ENCODE measurements around the gene UBE2D1.

Gene UBE2D1

DNA sequence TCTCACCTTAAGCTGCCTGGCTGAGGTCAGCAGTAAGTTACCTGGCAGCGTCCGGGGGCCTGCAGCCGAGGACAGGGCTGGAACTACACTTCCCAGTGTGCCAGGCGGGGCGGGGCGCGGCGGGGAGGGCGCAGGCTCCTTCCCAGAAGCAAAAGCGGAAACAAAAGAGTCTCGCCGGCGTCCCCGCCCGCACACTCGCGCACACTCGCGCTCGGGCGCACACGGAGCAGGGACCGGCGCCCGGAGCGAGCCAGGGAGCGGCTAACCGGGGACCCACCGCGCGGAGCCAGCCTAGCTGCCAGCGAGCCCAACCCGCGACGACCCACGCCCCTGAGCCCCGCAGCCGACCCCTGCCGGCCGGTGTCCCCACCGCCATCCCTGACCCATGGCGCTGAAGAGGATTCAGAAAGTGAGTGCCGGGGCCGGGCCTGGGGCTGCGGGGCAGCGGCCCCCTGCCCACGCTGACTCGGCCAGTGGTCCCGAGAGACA, at the start of gene UBE2D1:
UBE2D1 (plus strand) TSS at position 190 of the 489 bp plus-strand sequence; CDS start at position 386, 196 bp downstream.
- peak; percentile 91 for DNase-seq

- DNase-seq: peak; percentile 25
Measured at GRCh38 chr10:58291538-58292174, 43.1 kb upstream of the UBE2D1 start.

- no peak for DNase-seq
Measured at GRCh38 chr10:58293989-58294388, 40.8 kb upstream of the UBE2D1 start.

GRCh38 chr10:58299580-58299979, 35.2 kb upstream of the UBE2D1 start:
- DNase-seq: peak; percentile 69

DNA sequence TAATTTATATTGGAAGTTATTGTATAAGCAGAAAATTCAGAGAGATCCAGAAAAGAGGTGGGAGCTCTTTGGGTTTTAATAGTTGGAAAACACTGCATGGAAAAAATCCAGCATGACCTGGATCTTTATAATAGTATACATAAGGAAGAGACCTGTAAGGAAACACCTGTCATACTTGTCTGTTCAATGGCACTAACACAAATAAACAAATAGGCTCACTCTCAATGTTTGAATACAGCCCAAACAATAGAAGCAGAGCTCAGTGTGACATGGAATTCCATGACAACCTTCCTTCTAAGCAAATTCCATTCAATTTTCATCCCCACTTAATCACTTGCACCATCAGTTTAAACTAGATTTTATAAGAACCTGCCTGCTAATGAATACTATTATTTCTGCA, 34.1 kb upstream of the UBE2D1 start:
- DNase-seq: no peak

DNA sequence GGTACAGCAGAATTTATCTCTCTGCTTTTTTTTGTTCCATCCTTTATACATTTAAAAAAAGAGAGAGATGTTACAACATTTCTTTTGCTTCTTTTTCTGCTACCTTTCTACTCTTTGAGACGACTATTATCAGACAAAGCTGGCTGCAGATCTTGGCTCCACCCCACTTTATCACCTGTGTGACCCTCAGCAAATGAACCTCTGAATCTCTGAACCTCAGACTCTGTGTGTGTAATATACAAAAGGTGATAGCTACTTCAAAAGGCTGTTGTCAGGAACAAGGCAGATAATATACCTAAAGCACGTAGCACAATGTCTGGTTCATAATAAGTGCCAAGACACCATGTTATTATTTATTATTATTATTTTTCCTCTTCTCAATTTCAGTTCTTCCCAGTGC, 32.6 kb upstream of the UBE2D1 start:
- DNase-seq: no peak

GRCh38 chr10:58304099-58304633, 30.6 kb upstream of the UBE2D1 start:
- no peak for DNase-seq

DNA sequence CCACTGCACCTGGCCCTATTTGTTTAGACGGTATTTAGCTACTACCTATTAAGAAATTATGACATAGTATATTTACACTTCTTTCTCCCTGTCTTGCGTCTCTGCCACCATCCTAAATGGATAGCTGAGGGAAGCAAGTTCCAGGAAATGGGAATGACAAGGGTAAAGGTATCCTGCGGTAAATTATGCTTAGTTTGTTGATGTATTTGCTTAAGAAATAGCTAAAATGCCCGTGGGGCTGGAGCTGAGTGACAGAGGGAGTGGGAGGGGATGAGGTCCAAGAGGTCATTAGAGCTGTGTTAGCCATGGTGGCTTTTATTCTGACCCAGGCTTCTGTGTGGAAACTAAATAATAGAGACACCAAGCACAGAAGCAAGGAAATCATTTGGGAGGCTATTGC, 29.0 kb upstream of the UBE2D1 start:
- DNase-seq: no peak

DNA sequence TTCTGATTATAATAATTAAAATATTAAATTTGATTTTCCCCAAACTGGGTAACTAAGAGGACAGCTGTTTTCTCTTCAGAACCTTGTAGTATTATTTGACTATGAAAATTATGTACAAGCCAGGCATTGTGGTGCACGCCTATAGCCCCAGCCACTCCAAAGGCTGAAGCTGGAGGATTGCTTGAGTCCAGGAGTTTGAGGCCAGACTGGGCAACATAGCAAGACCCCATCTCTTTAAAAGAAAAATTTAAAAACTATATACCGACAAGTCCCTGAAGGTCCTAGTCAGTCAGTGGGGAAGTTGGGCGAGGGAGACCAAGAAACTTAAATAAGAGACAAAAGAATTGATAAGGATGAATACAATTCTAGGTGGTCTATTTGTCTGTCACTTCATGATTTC, 27.1 kb upstream of the UBE2D1 start:
- DNase-seq: no peak

DNA sequence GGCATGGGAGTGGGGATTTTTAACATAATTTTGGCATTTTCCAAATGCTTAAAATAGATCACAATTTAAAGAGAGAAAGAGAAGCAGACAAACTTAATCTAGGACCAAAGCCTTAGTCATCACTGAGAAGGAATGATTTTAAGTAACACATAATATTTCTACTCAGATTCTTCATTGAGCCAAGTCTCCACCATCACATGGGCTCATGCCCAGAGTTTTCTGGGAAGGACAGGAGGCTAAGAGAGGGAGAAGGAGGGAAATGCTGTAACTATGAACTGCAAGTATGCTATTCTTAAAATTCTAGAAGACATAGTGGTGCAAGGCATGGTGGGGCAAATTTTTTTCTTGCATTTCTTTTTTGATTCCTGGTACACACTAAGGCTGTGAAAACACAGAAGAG, 23.8 kb upstream of the UBE2D1 start:
- DNase-seq: no peak

DNA sequence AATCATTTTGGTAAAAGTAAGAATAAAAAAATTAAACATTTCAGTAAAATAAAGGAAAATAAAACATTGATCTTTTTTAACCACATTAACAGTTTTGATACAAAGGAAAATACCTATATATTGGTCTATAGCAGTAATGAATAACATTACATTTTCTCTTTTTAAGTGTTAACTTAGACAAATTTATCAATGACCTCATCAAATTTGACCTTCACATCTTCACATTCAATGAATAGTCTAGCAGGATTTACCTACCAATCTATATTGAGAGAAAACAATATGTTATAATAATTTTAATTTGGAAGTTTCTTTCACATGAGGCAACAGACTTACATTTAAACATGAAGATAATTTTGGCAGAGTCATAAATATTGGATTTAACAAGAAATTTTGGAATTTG, 17.9 kb upstream of the UBE2D1 start:
- DNase-seq: no peak

- no peak for DNase-seq
Measured at GRCh38 chr10:58318346-58318745, 16.5 kb upstream of the UBE2D1 start.

GRCh38 chr10:58319599-58319998, 15.2 kb upstream of the UBE2D1 start:
- no peak for DNase-seq

DNA sequence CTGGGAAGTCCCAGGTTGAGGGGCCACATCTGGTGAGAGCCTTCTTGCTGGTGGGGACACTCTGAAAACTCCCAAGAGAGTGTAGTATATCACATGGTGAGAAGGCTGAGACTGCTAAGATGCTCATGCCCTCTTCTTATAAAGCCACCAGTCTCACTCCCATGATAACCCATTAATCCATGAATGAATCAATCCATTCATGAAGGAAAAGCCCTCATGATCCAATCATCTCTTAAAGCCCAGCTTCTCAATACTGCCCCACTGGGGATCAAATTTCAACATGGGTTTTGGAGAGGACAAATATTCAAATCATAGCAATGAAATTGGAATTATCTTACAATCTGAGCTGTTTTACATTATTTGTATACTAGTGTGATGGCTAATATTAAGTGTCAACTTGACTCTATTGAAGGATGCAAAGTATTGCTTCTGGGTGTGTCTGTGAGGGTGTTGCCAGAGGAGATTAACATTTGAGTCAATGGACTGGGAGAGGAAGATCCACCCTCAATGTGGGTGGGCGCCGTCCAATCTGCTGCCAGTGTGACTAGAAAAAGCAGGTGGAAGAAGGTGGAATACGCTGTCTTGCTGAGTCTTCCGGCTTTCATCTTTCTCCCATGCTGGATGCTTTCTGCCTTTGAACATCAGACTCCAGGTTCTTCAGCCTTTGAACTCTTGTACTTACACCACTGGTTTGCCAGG, 14.3 kb upstream of the UBE2D1 start:
- DNase-seq: no peak

DNA sequence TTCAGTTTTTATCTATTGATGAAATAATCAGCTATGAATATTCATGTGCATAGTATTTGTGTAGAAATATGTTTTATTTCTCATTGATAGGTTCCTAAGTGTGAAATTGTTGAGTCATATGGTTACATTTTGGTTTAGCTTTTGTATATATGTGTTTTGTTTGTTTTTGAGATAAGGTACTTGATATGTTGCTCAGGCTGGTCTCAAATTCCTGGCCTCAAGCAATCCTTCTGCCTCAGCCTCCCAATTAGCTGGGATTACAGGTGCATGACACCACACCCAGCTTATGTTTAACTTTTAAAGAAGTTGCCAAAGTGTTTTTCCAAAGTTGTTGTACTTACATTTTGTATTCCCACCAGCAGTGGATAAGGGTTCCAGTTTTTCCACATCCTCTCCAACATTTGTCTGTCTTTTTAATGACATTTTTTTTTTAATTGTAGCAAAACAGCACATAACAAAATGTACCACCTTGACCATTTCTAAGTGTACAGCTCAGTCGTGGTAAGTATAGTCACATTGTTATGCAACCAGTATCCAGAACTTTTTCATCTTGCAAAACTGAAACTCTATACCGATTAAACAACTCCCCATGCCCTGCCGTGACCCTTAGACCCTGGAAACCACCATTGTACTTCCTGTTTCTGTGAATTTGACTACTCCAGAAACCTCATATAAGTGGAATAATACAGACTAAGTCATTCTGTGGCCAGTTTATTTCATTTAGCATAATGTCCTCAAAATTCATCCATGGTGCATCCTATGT, 12.6 kb upstream of the UBE2D1 start:
- DNase-seq: no peak

DNA sequence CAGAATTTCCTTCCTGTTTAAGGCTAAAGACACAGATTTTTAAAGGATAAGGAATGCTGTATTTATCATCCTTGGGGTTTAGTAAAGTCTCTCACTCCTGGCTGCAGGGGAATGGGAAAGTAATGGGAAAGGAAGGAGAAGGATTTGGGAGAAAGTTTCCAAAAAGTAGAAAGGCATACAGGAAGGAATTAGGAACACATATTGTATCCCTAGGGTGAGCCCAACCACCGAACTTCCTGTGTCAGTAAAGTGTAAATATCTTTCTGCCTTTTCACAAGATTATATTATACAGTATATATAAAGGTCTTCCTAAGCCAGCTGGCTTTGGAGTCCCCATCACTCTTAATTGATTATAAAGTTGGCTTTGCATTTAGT, 12.0 kb upstream of the UBE2D1 start:
- DNase-seq: no peak

DNA sequence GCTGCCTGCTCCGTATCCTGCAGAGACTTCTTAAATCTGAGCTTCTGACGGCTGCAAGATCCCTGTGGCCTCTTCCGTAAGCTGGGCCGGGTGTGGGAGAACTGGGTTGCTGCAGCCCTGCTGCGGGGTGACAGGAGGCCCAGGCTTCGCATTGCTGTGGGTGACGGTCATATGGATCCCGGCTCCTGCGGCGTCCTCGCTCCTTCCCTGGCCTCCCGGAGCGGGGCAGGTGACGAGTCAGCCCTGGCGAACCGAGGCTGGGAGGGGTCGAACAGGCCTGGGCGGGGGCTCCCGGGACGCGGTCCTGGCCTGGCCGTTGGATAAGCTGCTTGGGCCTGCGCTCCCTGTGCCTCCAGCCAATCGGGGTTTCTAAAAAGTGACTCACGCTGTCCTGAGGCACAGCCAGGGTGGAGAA, 7.8 kb upstream of the UBE2D1 start:
- DNase-seq: no peak

DNA sequence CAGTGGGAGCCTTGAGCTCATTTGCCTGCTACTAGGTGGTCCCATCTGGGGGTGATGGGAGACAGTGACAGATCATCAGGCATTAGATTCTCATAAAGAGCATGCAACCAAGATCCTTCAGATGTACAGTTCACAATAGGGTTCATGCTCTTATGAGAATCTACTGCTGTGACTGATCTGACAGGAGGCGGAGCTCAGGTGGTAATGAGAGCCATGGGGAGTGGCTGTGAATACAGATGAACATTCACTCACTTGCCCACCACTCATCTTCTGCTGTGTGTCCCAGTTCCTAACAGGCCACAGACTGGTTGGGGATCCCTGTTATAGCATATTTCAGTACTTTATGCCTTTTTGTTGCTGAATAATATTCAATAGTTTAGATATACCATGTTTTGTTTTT, 6.6 kb upstream of the UBE2D1 start:
- DNase-seq: no peak

DNA sequence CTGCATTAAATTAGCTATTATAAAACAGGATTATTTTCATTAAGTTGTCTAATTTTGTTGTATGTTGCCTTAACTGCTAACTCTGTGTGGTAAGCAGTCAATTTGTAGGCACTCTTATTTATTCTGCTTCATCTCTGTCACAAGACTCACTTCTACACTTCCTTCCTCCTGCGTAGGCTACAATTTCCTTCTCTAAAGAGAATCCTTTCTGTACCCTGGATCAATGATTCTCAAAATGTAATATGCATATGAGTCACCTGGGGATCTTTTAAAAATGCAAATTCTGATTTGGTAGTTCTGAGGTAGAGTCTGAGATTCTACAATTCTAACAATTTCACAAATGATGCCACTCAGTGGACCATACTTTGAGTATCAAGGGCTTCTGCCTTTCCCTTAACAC, 4.4 kb upstream of the UBE2D1 start:
- DNase-seq: no peak

GRCh38 chr10:58331646-58332045, 3.2 kb upstream of the UBE2D1 start:
- DNase-seq: no peak

- DNase-seq: peak; percentile 27
Measured at GRCh38 chr10:58335306-58336005, 650 bp downstream of the UBE2D1 start.

DNA sequence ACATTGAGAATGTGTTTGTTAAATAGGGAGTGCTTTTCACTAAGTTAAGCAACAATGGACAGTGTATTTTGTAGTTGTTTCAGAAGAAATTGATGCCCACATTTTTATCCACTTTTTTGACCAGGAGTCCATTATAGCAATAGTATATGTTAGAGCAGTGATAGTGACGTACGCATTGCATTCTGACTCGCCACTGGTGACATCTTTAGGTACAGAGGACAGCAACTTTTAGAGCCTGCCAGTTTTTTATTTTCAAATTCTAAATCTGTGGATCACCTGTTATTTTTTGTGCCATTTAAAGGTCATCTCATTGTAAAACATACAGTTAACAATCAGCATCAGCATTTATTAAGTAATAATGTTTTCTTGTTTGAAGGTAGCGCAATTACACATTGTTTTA, 1.4 kb downstream of the UBE2D1 start:
- no peak for DNase-seq

- no peak for DNase-seq
Measured at GRCh38 chr10:58341422-58341821, 6.6 kb downstream of the UBE2D1 start.

All from stimulated activated CD8-positive, alpha-beta memory T cell treated with anti-CD3 and anti-CD28 coated beads, Interleukin-4, amount 100 ng/mL, for 48 hours (primary cell).